Adrenal gland (tissue), 5 donors: ENCODE data around the gene PSMB7.

Source experiments
- CTCF ChIP-seq, 6 experiments: fragments of 450-650 bp in 4 of 6; fragments of 200-600 bp in 2 of 6; sonication (generic) in 1 of 6; IDR thresholded peaks; 1 replicate in 5 of 6; 2 replicates in 1 of 6; pipeline versions ENCODE4 v1.5.1 to v1.8.0; 2016 to 2021; ENCODE audit warnings: antibody characterized with exemption in 6 of 6, mild to moderate bottlenecking in 2 of 6, moderate library complexity in 1 of 6
- POLR2A ChIP-seq, 2 donors: fragments of 450-650 bp; IDR thresholded peaks; one replicate each; pipeline ENCODE4 v1.6.1; 2017; ENCODE audit warnings: antibody characterized with exemption in 2 of 2, mild to moderate bottlenecking in 2 of 2, moderate library complexity in 1 of 2
- donor health status: DM: no; HTN: no; CAD: no.

- TF ChIP-seq CTCF (IDR thresholded peaks at IDR 0.05) (no peak), POLR2A (IDR thresholded peaks at IDR 0.05) (no peak)
Observed at GRCh38 chr9:124457887-124458431, 42.7 kb upstream of the PSMB7 start.
